ENCODE measurements around the gene CFAP54. TPM values are rescaled to one million over a fixed set of nuclear protein-coding genes. Genes with fewer than 3 reads are reported as not detected.
A peak's percentile ranks its signal among the peaks of the same experiment; 100 is the strongest.

Gene CFAP54, protein sequence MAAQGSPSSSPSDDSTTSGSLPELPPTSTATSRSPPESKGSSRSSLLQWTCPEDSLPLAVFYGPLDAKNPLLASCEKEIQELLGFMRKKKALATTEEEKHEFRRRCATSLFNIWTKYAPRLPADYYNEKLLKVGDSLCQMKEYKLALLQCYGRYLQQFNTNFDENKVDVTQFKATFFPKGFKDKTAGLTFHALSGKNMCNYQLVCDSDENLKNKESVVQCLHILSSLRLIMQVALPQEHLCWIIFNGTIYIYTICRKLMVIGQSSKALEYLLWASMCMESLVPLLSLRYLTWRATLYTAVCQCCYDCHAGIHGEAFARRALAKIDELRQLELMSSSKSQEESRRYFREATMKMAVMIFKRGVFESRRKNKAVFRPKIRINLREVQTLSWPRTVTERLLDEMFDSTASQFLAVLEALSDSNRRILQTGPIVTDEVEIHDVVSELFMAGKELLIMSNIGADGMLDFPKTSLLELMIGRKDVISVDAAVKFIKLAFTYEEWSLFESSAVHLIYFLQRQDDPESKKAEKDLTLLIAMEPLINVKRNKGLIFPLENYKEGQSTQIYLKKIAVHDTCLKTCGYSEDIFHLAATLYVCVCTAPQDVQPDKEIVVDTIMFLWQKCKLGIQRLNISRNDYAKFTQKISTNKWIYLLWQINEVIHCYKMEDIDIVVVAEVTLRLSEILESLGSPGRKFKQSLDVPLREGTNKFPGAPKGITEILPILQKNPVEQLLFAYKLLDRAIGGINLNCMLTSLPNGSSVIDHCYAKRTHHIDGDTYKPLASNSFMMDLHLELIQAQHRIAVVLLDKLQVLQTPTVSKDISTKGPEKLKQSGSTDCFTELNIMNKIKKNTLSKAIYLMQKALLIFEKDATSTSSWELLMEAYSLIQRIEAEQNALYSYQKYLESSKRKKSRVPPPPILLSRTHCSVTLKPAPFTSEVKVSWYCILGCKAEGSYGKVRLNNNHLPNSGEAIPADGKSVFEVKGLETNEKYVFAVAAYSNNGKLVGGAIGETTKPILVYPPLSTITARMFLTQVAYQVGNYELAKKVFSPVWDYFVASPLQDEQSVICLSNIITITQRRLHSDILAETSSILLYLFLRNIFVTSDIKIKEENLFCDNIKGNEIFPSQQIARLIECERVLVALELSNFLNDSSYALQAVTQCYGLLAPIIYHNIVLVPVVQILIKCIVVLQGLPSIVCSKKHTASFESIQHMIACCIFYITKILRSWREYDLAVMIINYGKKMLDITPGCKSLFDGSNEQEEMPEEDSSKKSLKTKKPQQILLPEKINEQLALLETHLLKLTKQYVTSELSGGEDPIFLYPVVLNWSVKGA (N-terminal part only)
- total RNA-seq: 10 to 100 TPM in 3 of 6 donors, 1 to 10 TPM in 2, under 1 TPM in 1; 0.66 to 48.8 (median 7.4) TPM

DNA sequence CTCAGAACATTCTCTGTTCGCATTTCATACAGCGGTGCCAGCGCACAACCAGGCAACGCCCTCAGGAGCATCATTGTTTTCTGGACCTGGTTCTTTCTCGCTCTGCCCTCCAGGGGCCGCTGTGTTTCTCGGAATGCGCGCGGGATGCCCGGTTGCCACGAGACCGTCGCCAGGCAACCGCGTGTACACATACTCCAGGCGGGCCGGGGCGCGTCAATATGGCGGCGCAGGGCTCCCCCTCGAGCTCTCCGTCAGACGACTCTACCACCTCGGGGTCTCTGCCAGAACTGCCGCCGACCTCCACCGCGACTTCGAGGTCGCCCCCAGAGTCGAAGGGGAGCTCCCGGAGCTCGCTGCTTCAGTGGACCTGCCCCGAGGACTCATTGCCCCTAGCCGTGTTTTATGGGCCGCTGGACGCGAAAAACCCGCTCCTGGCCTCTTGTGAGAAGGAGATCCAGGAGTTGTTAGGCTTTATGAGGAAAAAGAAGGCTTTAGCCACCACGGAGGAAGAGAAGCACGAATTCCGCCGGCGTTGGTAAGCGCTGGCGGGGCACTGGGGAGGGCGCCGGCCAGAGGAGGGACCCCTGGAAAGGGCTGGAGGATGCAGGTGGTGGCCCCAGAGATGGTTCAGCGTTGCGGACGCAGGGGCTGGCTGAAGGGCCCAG is at the start of gene CFAP54:
Gene CFAP54, plus strand, starts transcription at position 186 of the 665 bp plus-strand sequence. Its CDS starts 33 bp downstream, at position 219.
- no peaks in the 10 kb centered on the region for H3K36me3 ChIP-seq
- DNase-seq: peak; percentile 97 to 98
- ATAC-seq (ENCODE audit: low FRiP score in 2 of 2): peak; percentile 97 to 99
- no peaks in the 10 kb centered on the region for H3K9me3 ChIP-seq
- peak within 1 kb of the TSS; percentile 56 to 84 (median 69) for H3K27ac ChIP-seq
- WGBS, 2 donors: 3 to 4% methylated on average over 29 to 40 of the region's 53 CpGs
- H3K4me3 ChIP-seq: peak within 1 kb of the TSS; percentile 53 to 77 (median 70)
- H3K4me1 ChIP-seq: peaks cover 4 to 19% (median 16%) of the 10 kb centered on the region in 4 donors
- no peaks in the 10 kb centered on the region for H3K27me3 ChIP-seq
- TF ChIP-seq POLR2AphosphoS5 (IDR thresholded peaks at IDR 0.05) (peak; percentile 71 to 92), EP300 (IDR thresholded peaks at IDR 0.05) (peak in 2 of 4 donors; percentile 68 to 81), POLR2A (IDR thresholded peaks at IDR 0.05) (peak in 2 of 4 donors; percentile 28 to 55)
- TF ChIP-seq, protein P1, sequence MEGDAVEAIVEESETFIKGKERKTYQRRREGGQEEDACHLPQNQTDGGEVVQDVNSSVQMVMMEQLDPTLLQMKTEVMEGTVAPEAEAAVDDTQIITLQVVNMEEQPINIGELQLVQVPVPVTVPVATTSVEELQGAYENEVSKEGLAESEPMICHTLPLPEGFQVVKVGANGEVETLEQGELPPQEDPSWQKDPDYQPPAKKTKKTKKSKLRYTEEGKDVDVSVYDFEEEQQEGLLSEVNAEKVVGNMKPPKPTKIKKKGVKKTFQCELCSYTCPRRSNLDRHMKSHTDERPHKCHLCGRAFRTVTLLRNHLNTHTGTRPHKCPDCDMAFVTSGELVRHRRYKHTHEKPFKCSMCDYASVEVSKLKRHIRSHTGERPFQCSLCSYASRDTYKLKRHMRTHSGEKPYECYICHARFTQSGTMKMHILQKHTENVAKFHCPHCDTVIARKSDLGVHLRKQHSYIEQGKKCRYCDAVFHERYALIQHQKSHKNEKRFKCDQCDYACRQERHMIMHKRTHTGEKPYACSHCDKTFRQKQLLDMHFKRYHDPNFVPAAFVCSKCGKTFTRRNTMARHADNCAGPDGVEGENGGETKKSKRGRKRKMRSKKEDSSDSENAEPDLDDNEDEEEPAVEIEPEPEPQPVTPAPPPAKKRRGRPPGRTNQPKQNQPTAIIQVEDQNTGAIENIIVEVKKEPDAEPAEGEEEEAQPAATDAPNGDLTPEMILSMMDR (IDR thresholded peaks at IDR 0.05): peak; percentile 74 to 96 (median 93)

DNA sequence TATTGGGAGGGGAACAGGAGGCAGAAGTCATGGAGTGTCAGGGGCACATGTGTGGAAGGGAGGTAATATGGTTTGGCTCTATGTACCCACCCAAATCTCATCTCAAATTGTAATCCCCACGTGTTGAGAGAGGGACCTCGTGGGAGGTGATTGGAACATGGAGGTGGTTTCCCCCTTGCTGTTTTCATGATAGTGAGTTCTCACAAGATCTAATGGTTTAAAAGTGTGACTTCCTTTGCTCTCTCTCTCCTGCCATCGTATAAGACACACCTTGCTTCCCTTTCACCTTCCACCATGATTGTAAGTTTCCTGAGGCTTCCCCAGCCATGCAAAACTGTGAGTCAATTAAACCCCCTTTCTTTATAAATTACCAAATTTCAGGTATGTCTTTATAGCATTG is 47.6 kb upstream of the CFAP54 start:
- Histone ChIP-seq H3K4me1 (peaks cover 2 to 12% (median 5%) of the 10 kb centered on the region in 4 donors), H3K27me3 (no peaks in the 10 kb centered on the region), H3K27ac (no peak overlapping the region), H3K9me3 (no peaks in the 10 kb centered on the region), H3K4me3 (no peak overlapping the region), H3K36me3 (no peaks in the 10 kb centered on the region)
- DNase-seq: no peak
- TF ChIP-seq, protein P1 (IDR thresholded peaks at IDR 0.05): no peak
- no peak for TF ChIP-seq EP300 (IDR thresholded peaks at IDR 0.05)
- TF ChIP-seq POLR2AphosphoS5 (IDR thresholded peaks at IDR 0.05): no peak
- no peak for TF ChIP-seq POLR2A (IDR thresholded peaks at IDR 0.05)
- ATAC-seq (ENCODE audit: low FRiP score in 2 of 2): no peak
- WGBS, 2 donors: 67 to 79% methylated on average over 3 of the region's 3 CpGs

DNA sequence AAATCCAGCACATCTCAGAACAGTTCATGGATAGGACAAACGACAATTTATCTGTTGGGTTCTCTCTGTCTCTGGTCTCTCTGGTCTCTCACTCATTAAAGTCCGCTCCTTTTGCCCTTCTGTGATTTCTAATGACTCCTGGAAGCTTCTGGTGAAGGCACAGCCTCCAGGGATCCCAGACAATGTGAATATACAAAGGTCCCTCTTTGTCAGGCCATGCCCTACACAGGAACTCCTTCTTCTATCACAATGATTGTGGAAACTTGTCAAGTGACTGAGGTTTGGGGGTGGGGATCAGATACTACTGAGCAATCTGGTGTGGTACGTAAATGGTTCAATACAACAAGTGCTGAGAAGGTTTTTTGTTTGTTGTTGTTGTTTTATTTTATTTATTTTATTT is 46.5 kb upstream of the CFAP54 start:
- Histone ChIP-seq H3K27ac (no peak overlapping the region), H3K36me3 (no peaks in the 10 kb centered on the region), H3K27me3 (no peaks in the 10 kb centered on the region), H3K4me1 (peaks cover 2 to 20% (median 5%) of the 10 kb centered on the region in 4 donors), H3K4me3 (no peak overlapping the region), H3K9me3 (no peaks in the 10 kb centered on the region)
- 91 to 96% methylated on average over 3 of the region's 3 CpGs for WGBS, 2 donors
- DNase-seq: no peak
- TF ChIP-seq POLR2A (IDR thresholded peaks at IDR 0.05) (no peak), POLR2AphosphoS5 (IDR thresholded peaks at IDR 0.05) (no peak), EP300 (IDR thresholded peaks at IDR 0.05) (no peak)
- TF ChIP-seq, protein P1 (IDR thresholded peaks at IDR 0.05): no peak
- no peak for ATAC-seq (ENCODE audit: low FRiP score in 2 of 2)

DNA sequence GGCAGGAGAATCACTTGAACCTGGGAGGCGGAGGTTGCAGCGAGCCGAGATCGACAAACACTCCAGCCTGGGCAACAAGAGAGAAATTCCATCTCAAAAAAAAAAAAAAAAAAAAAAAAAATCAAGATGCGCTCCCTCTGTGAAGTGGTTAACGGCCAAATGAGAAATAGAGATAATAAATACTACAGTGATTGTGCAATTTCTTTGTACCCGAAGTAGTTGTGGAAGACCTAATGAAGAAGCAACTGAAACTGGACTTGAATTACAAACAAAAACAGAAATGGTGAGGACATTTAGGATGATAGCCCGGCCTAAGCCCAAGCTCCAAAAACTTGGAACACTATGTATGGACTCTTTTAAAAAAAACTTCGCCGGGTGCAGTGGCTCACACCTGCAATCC is 45.0 kb upstream of the CFAP54 start:
- peak overlapping the region in 2 of 4 donors; percentile 72 to 79 for H3K27ac ChIP-seq
- H3K27me3 ChIP-seq: no peaks in the 10 kb centered on the region
- TF ChIP-seq, protein P1 (IDR thresholded peaks at IDR 0.05): no peak
- TF ChIP-seq POLR2AphosphoS5 (IDR thresholded peaks at IDR 0.05) (no peak), EP300 (IDR thresholded peaks at IDR 0.05) (no peak), POLR2A (IDR thresholded peaks at IDR 0.05) (no peak)
- no peaks in the 10 kb centered on the region for H3K9me3 ChIP-seq
- no peaks in the 10 kb centered on the region for H3K36me3 ChIP-seq
- 90 to 94% methylated on average over 10 of the region's 10 CpGs for WGBS, 2 donors
- no peak overlapping the region for H3K4me3 ChIP-seq
- peaks cover 2 to 20% (median 5%) of the 10 kb centered on the region in 4 donors for H3K4me1 ChIP-seq
- no peak for DNase-seq
- ATAC-seq (ENCODE audit: low FRiP score in 2 of 2): no peak

Data from upper lobe of left lung (tissue), 6 donors.